T-helper 1 cell treated with Interleukin-12 subunit alpha and Interleukin-12 subunit beta and Interleukin-4 antibody, amounts not matched to agents 30 μg/mL and 1 μg/mL, for 36 hours (primary cell): ENCODE measurements around the gene STMN1.
A peak's percentile ranks its signal among the peaks of the same experiment; 100 is the strongest.

Source experiments
- H3K27ac Mint-ChIP-seq: one replicate; pipeline ENCODE4 v1.8.0; 2021; ENCODE audit warnings: mild to moderate bottlenecking, mixed read lengths
- H3K27me3 Mint-ChIP-seq: one replicate; pipeline ENCODE4 v1.8.0; 2021; ENCODE audit warnings: low read depth, mixed read lengths
- H3K36me3 Mint-ChIP-seq: one replicate; pipeline ENCODE4 v1.8.0; 2021; ENCODE audit warnings: low read depth, mixed read lengths
- H3K4me1 Mint-ChIP-seq: one replicate; pipeline ENCODE4 v1.8.0; 2021; ENCODE audit warnings: low read depth, mixed read lengths
- H3K4me3 Mint-ChIP-seq: one replicate; pipeline ENCODE4 v1.8.0; 2021; ENCODE audit warnings: mild to moderate bottlenecking, moderate library complexity, mixed read lengths
- H3K9me3 Mint-ChIP-seq: one replicate; pipeline ENCODE4 v1.8.0; 2021; ENCODE audit warnings: mixed read lengths

STMN1 gene

GRCh38 chr1:25908161-25908560 is 1.9 kb upstream of the STMN1 start:
- Mint-ChIP-seq H3K9me3 (no peaks in the 10 kb centered on the region), H3K27me3 (peaks cover 30% of the 10 kb centered on the region), H3K27ac (no peak overlapping the region), H3K4me3 (no peak overlapping the region), H3K4me1 (peaks cover 23% of the 10 kb centered on the region), H3K36me3 (peaks cover 14% of the 10 kb centered on the region)

- Mint-ChIP-seq H3K4me1 (peaks cover 27% of the 10 kb centered on the region), H3K27me3 (peaks cover 30% of the 10 kb centered on the region), H3K4me3 (peak overlapping the region; percentile 85), H3K27ac (no peak overlapping the region), H3K36me3 (peaks cover 18% of the 10 kb centered on the region), H3K9me3 (no peaks in the 10 kb centered on the region)
Observed at GRCh38 chr1:25907601-25908000, 1.4 kb upstream of the STMN1 start.

GRCh38 chr1:25906644-25907300 is 553 bp upstream of the STMN1 start:
- Mint-ChIP-seq H3K4me3 (peak overlapping the region; percentile 85), H3K4me1 (peaks cover 29% of the 10 kb centered on the region), H3K9me3 (no peaks in the 10 kb centered on the region), H3K36me3 (peaks cover 19% of the 10 kb centered on the region), H3K27ac (peak overlapping the region; percentile 70), H3K27me3 (peaks cover 30% of the 10 kb centered on the region)

- peak overlapping the region; percentile 95 for H3K4me3 Mint-ChIP-seq
- H3K9me3 Mint-ChIP-seq, result no peaks in the 10 kb centered on the region
- H3K36me3 Mint-ChIP-seq, result peaks cover 32% of the 10 kb centered on the region
- peaks cover 24% of the 10 kb centered on the region for H3K27me3 Mint-ChIP-seq
- H3K27ac Mint-ChIP-seq, result peak overlapping the region; percentile 92
- H3K4me1 Mint-ChIP-seq, result peaks cover 39% of the 10 kb centered on the region
Observed at GRCh38 chr1:25904943-25905679, 1.1 kb downstream of the STMN1 start.

- peaks cover 38% of the 10 kb centered on the region for H3K36me3 Mint-ChIP-seq
Observed at GRCh38 chr1:25903986-25904385, 2.2 kb downstream of the STMN1 start.

GRCh38 chr1:25902462-25902861 is 3.8 kb downstream of the STMN1 start:
- no peak overlapping the region for H3K27ac Mint-ChIP-seq
- H3K36me3 Mint-ChIP-seq, result peaks cover 45% of the 10 kb centered on the region
- H3K4me1 Mint-ChIP-seq, result peaks cover 53% of the 10 kb centered on the region
- peaks cover 7% of the 10 kb centered on the region for H3K27me3 Mint-ChIP-seq
- H3K4me3 Mint-ChIP-seq, result peak overlapping the region; percentile 15
- H3K9me3 Mint-ChIP-seq, result no peaks in the 10 kb centered on the region

More at GRCh38 chr1:25903986-25904385, 2.2 kb downstream of the STMN1 start:
- Mint-ChIP-seq H3K27me3 (peaks cover 20% of the 10 kb centered on the region), H3K27ac (peak overlapping the region; percentile 92), H3K4me3 (peak overlapping the region; percentile 95), H3K4me1 (peaks cover 47% of the 10 kb centered on the region), H3K9me3 (no peaks in the 10 kb centered on the region)

- H3K36me3 Mint-ChIP-seq, result peaks cover 46% of the 10 kb centered on the region
- peaks cover 55% of the 10 kb centered on the region for H3K4me1 Mint-ChIP-seq
- H3K27ac Mint-ChIP-seq, result peak overlapping the region; percentile 46
- H3K4me3 Mint-ChIP-seq, result no peak overlapping the region
- no peaks in the 10 kb centered on the region for H3K9me3 Mint-ChIP-seq
- no peaks in the 10 kb centered on the region for H3K27me3 Mint-ChIP-seq
Observed at GRCh38 chr1:25900219-25900618, 6.0 kb downstream of the STMN1 start.

- Mint-ChIP-seq H3K36me3 (peaks cover 44% of the 10 kb centered on the region), H3K27me3 (no peaks in the 10 kb centered on the region), H3K9me3 (no peaks in the 10 kb centered on the region), H3K4me3 (no peak overlapping the region), H3K4me1 (peaks cover 53% of the 10 kb centered on the region), H3K27ac (no peak overlapping the region)
Observed at GRCh38 chr1:25899792-25900191, 6.4 kb downstream of the STMN1 start.

GRCh38 chr1:25898223-25899015 is 7.8 kb downstream of the STMN1 start:
- Mint-ChIP-seq H3K27me3 (no peaks in the 10 kb centered on the region), H3K27ac (peak overlapping the region; percentile 59), H3K4me3 (no peak overlapping the region), H3K4me1 (peaks cover 43% of the 10 kb centered on the region), H3K36me3 (peaks cover 35% of the 10 kb centered on the region), H3K9me3 (no peaks in the 10 kb centered on the region)

GRCh38 chr1:25897754-25898153 is 8.5 kb downstream of the STMN1 start:
- H3K27me3 Mint-ChIP-seq, result no peaks in the 10 kb centered on the region
- H3K36me3 Mint-ChIP-seq, result peaks cover 30% of the 10 kb centered on the region
- no peak overlapping the region for H3K4me3 Mint-ChIP-seq
- H3K4me1 Mint-ChIP-seq, result peaks cover 38% of the 10 kb centered on the region
- no peaks in the 10 kb centered on the region for H3K9me3 Mint-ChIP-seq
- peak overlapping the region; percentile 52 for H3K27ac Mint-ChIP-seq

GRCh38 chr1:25896266-25896665 is 10.0 kb downstream of the STMN1 start:
- no peaks in the 10 kb centered on the region for H3K27me3 Mint-ChIP-seq

GRCh38 chr1:25895365-25895990 is 10.7 kb downstream of the STMN1 start:
- H3K4me3 Mint-ChIP-seq, result no peak overlapping the region
- peaks cover 17% of the 10 kb centered on the region for H3K36me3 Mint-ChIP-seq
- peak overlapping the region; percentile 55 for H3K27ac Mint-ChIP-seq
- H3K9me3 Mint-ChIP-seq, result no peaks in the 10 kb centered on the region
- no peaks in the 10 kb centered on the region for H3K27me3 Mint-ChIP-seq
- peaks cover 25% of the 10 kb centered on the region for H3K4me1 Mint-ChIP-seq

More at GRCh38 chr1:25896266-25896665, 10.0 kb downstream of the STMN1 start:
- Mint-ChIP-seq H3K4me3 (no peak overlapping the region), H3K9me3 (no peaks in the 10 kb centered on the region), H3K27ac (peak overlapping the region; percentile 72), H3K4me1 (peaks cover 32% of the 10 kb centered on the region), H3K36me3 (peaks cover 23% of the 10 kb centered on the region)

GRCh38 chr1:25893116-25893515 is 13.1 kb downstream of the STMN1 start:
- H3K9me3 Mint-ChIP-seq, result no peaks in the 10 kb centered on the region
- no peak overlapping the region for H3K4me3 Mint-ChIP-seq
- H3K36me3 Mint-ChIP-seq, result peaks cover 6% of the 10 kb centered on the region
- no peak overlapping the region for H3K27ac Mint-ChIP-seq
- H3K4me1 Mint-ChIP-seq, result peaks cover 9% of the 10 kb centered on the region
- no peaks in the 10 kb centered on the region for H3K27me3 Mint-ChIP-seq

GRCh38 chr1:25891606-25892005 is 14.6 kb downstream of the STMN1 start:
- peaks cover 6% of the 10 kb centered on the region for H3K36me3 Mint-ChIP-seq
- H3K9me3 Mint-ChIP-seq, result no peaks in the 10 kb centered on the region
- no peak overlapping the region for H3K4me3 Mint-ChIP-seq
- H3K4me1 Mint-ChIP-seq, result peaks cover 9% of the 10 kb centered on the region
- H3K27ac Mint-ChIP-seq, result no peak overlapping the region
- H3K27me3 Mint-ChIP-seq, result no peaks in the 10 kb centered on the region
